Breast epithelium (tissue), 4 donors: Measurements from ENCODE around the gene GNAO1. TPM values are rescaled to one million over a fixed set of nuclear protein-coding genes. Genes with fewer than 3 reads are reported as not detected.

Experiments
- DNase-seq, 2 donors: peaks; one replicate each; pipeline ENCODE4 v3.0.0-alpha.2; 2019; ENCODE audit warnings: low spot score in 2 of 2
- H3K27ac ChIP-seq, 2 donors: fragments of 200-600 bp; sonication (generic) in 1 of 2; one replicate each; pipeline ENCODE4 v1.5.1; 2016 to 2019; ENCODE audit warnings: mild to moderate bottlenecking in 1 of 2
- H3K27me3 ChIP-seq, 2 donors: fragments of 200-600 bp; sonication (generic) in 1 of 2; one replicate each; pipeline versions ENCODE4 v1.5.1 to v1.6.0; 2017 to 2019; ENCODE audit warnings: control low read depth in 1 of 2, mild to moderate bottlenecking in 1 of 2
- H3K36me3 ChIP-seq: fragments of 200-600 bp; one replicate; pipeline ENCODE4 v1.5.1; 2019
- H3K4me1 ChIP-seq, 2 donors: fragments of 200-600 bp; sonication (generic); one replicate each; pipeline ENCODE4 v1.5.1; 2016 to 2019; ENCODE audit warnings: control low read depth in 1 of 2
- H3K4me3 ChIP-seq, 3 donors: fragments of 200-600 bp; sonication (generic); 1 replicate in 2 of 3; 2 replicates in 1 of 3; pipeline ENCODE4 v1.5.1; 2016 to 2019; ENCODE audit warnings: mild to moderate bottlenecking in 3 of 3, moderate library complexity in 2 of 3
- H3K9me3 ChIP-seq, 2 donors: fragments of 200-600 bp; sonication (generic) in 1 of 2; one replicate each; pipeline ENCODE4 v1.5.1; 2016 to 2019; ENCODE audit warnings: control low read depth in 1 of 2
- CTCF ChIP-seq, 3 donors: fragments of 450-650 bp; IDR thresholded peaks; one replicate each; pipeline ENCODE4 v1.5.1; 2016 to 2017; ENCODE audit warnings: antibody characterized with exemption in 3 of 3, mild to moderate bottlenecking in 3 of 3, moderate library complexity in 3 of 3
- POLR2A ChIP-seq: fragments of 450-650 bp; IDR thresholded peaks from one replicate; pipeline ENCODE4 v1.6.1; 2016; ENCODE audit warnings: antibody characterized with exemption, mild to moderate bottlenecking, moderate library complexity
- POLR2AphosphoS5 ChIP-seq, 3 donors: sonication (generic); formaldehyde crosslinking; IDR thresholded peaks; one replicate each; pipeline ENCODE4 v1.6.1; 2017; ENCODE audit warnings: antibody characterized with exemption in 3 of 3
- intact Hi-C: fragments of 100-400 bp; cut with DNase I; formaldehyde crosslinking; loops from one replicate; pipeline ENCODE4 v1.15.1; 2023; ENCODE audit warnings: low total_unique reads
- total RNA-seq, 3 donors: library from RNA; depleted of rRNA; stranded (reverse); fragments of >200 nt; gene quantifications; one replicate each; pipeline ENCODE4 v1.1.0, GENCODE V29; 2016

GNAO1 gene
- total RNA-seq, 3 donors from 2014 or later: 0.96 to 1.9 (median 0.98) TPM

DNA sequence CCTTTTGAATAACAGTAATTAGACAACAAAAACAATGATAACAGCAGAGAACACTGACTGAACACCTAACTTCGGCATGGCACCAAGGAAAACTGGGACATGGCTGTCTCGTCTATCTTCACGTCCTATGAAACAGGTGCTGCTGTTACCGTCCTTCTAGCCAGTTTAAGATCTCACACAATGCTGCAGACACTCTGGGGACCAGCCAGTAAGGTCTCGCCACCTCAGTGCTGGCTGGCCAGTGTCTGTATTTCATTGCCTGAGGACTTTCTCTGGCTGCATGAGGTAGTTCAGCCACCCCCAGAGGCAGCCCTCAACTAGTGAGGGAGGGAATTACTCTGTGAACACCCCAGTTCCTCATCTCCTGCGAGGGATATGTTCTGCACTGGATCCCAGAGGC, 176.5 kb downstream of the GNAO1 start:
- TF ChIP-seq POLR2AphosphoS5 (IDR thresholded peaks at IDR 0.05): no peak
- TF ChIP-seq POLR2A: no peak
- no peak for TF ChIP-seq CTCF (IDR thresholded peaks at IDR 0.05)
- intact Hi-C loops: no loop called here
- H3K36me3 ChIP-seq: no peaks in the 10 kb centered on the region
- H3K27ac ChIP-seq: no peak overlapping the region
- H3K4me1 ChIP-seq: no peaks in the 10 kb centered on the region
- no peaks in the 10 kb centered on the region for H3K9me3 ChIP-seq
- H3K27me3 ChIP-seq: no peaks in the 10 kb centered on the region
- DNase-seq: no peak
- H3K4me3 ChIP-seq: no peak overlapping the region

DNA sequence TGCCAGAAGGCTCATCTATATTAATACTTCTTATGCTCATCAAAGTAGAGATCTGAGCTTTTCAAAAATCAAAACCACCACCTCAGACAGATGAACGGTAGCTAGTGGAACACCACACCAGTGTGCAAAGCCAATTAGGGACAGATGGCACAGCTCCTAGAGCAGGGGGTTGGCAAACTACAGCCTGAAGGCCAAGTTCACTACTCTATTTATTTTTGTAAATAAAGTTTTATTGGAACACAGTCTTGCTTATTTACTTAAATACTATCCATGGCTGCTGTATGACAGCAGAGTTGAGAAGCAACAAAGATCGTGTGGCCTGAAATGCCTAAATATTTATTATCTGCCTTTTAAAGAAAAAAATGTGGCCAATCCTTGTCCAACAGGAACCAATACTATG, 177.3 kb downstream of the GNAO1 start:
- Histone ChIP-seq H3K4me3 (no peak overlapping the region), H3K27ac (peak overlapping the region; percentile 26 to 30), H3K9me3 (no peaks in the 10 kb centered on the region), H3K27me3 (no peaks in the 10 kb centered on the region), H3K4me1 (no peaks in the 10 kb centered on the region), H3K36me3 (no peaks in the 10 kb centered on the region)
- TF ChIP-seq POLR2A: no peak
- no peak for TF ChIP-seq POLR2AphosphoS5 (IDR thresholded peaks at IDR 0.05)
- no peak for TF ChIP-seq CTCF (IDR thresholded peaks at IDR 0.05)
- DNase-seq: no peak
- intact Hi-C loops: no loop called here

DNA sequence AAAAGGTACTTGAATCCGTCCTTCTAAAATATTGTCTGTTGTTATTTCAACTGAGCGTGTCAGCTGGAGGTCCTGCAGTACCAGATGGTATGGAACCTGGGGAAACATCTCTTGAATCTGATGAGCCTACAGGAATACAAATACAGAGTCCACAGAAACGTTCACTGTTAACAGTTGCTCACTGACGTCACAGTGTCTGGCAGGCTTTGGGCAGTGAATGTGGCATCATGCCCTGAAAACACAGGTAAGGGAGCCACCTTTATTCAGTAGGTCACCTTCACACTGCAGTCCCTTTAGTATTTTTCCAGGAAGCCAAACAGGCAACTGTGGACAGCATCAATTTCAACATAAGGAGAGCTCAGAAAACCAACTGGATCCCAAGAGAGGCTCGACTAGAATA, 177.9 kb downstream of the GNAO1 start:
- H3K27me3 ChIP-seq: no peaks in the 10 kb centered on the region
- peak overlapping the region; percentile 26 to 30 for H3K27ac ChIP-seq
- H3K4me3 ChIP-seq: no peak overlapping the region
- peak in 1 of 2 donors; percentile 43 for DNase-seq
- H3K9me3 ChIP-seq: no peaks in the 10 kb centered on the region
- no peaks in the 10 kb centered on the region for H3K36me3 ChIP-seq
- TF ChIP-seq CTCF (IDR thresholded peaks at IDR 0.05): no peak
- TF ChIP-seq POLR2A: no peak
- TF ChIP-seq POLR2AphosphoS5 (IDR thresholded peaks at IDR 0.05): no peak
- intact Hi-C loops: no loop called here
- H3K4me1 ChIP-seq: no peaks in the 10 kb centered on the region

- Histone ChIP-seq H3K9me3 (no peaks in the 10 kb centered on the region), H3K27ac (peak overlapping the region; percentile 28 to 54), H3K36me3 (no peaks in the 10 kb centered on the region), H3K4me3 (no peak overlapping the region), H3K27me3 (no peaks in the 10 kb centered on the region), H3K4me1 (no peaks in the 10 kb centered on the region)
- intact Hi-C loops: no loop called here
- no peak for DNase-seq
- TF ChIP-seq CTCF (IDR thresholded peaks at IDR 0.05) (no peak), POLR2A (no peak), POLR2AphosphoS5 (IDR thresholded peaks at IDR 0.05) (no peak)
Measured at GRCh38 chr16:56370185-56370874, 179.0 kb downstream of the GNAO1 start.

DNA sequence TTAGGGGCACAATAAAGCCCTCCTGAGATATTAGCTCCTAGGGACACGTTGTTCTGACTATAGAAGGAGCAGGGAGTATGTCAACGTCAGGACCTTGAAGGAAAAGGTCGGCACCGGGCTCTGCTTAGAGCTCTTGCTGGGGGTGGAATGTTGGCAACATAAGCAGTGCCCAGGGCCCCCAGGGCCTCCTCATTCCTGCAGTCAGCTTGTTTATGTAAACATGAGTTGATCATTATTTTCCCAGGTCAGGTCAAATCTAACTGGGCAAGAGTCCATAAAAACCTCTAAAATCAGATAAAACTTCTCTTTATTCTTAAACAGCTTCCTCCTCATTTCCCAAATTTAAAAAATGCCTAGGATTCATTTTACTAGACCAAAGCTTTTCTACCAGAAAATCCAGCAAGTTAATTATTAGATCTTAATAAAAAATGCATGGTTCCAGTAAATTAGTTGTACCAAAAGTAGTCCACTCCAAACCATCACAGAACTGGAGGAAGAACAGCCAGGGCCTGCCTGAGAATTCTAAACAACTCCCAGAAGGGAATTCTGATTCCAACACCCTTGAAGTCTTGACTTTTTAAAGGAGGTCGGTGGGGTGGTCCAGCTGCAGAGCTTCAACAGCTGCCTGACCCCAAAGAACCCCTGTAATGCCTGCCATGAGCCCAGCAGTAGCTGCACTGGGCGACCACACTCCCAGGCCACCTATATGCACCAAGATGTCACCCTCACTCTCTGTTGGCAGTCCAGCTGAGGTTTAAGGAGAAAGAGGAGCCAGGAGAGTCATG, 179.8 kb downstream of the GNAO1 start:
- no peaks in the 10 kb centered on the region for H3K36me3 ChIP-seq
- H3K9me3 ChIP-seq: no peaks in the 10 kb centered on the region
- peak overlapping the region; percentile 53 to 54 for H3K27ac ChIP-seq
- H3K4me1 ChIP-seq: no peaks in the 10 kb centered on the region
- intact Hi-C loops: no loop called here
- DNase-seq: peak in 1 of 2 donors; percentile 71
- H3K27me3 ChIP-seq: no peaks in the 10 kb centered on the region
- TF ChIP-seq POLR2AphosphoS5 (IDR thresholded peaks at IDR 0.05): no peak
- TF ChIP-seq CTCF (IDR thresholded peaks at IDR 0.05): no peak
- TF ChIP-seq POLR2A: no peak
- H3K4me3 ChIP-seq: no peak overlapping the region
